Naive B cell (primary cell): ENCODE results near the gene TDRKH. TPM values are rescaled to one million over a fixed set of nuclear protein-coding genes. Genes with fewer than 3 reads are reported as not detected.

Experiments
- ATAC-seq, 2 donors: fragments of 150-1000 bp; cut with Tn5 transposase; 2 replicates each; pipeline ENCODE4 v1.10.0; 2021; ENCODE audit warnings: low read depth in 2 of 2, mild to moderate bottlenecking in 2 of 2, moderate library complexity in 2 of 2
- DNase-seq: peaks from one replicate; pipeline ENCODE4 v3.0.0; 2022
- H3K27ac Mint-ChIP-seq, 6 donors: one replicate each; pipeline ENCODE4 v1.8.0; 2020 to 2022; ENCODE audit warnings: mild to moderate bottlenecking in 6 of 6, mixed read lengths in 6 of 6, moderate library complexity in 5 of 6, inconsistent platforms in 2 of 6
- H3K27me3 Mint-ChIP-seq, 3 donors: one replicate each; pipeline ENCODE4 v1.8.0; 2021 to 2022; ENCODE audit warnings: mixed read lengths in 3 of 3, mild to moderate bottlenecking in 1 of 3
- H3K36me3 Mint-ChIP-seq, 2 donors: one replicate each; pipeline ENCODE4 v1.8.0; 2020 to 2022; ENCODE audit warnings: mixed read lengths in 2 of 2, inconsistent platforms in 1 of 2, mild to moderate bottlenecking in 1 of 2
- H3K4me1 Mint-ChIP-seq, 3 donors: one replicate each; pipeline ENCODE4 v1.8.0; 2020 to 2022; ENCODE audit warnings: mixed read lengths in 3 of 3, inconsistent platforms in 1 of 3, mild to moderate bottlenecking in 1 of 3, moderate library complexity in 1 of 3
- H3K4me3 Mint-ChIP-seq, 8 donors: one replicate each; pipeline ENCODE4 v1.8.0; 2020 to 2022; ENCODE audit warnings: mild to moderate bottlenecking in 8 of 8, mixed read lengths in 8 of 8, moderate library complexity in 8 of 8, inconsistent platforms in 2 of 8
- H3K9me3 Mint-ChIP-seq, 7 donors: one replicate each; pipeline ENCODE4 v1.8.0; 2020 to 2022; ENCODE audit warnings: mixed read lengths in 7 of 7, mild to moderate bottlenecking in 5 of 7, inconsistent platforms in 2 of 7, moderate library complexity in 1 of 7
- polyA plus RNA-seq, 6 donors: library from polyadenylated mRNA; unstranded; fragments of 300-500 nt; fragmentation: Illumina TruSeq; gene quantifications; one replicate each; pipeline ENCODE4 v1.2.3, GENCODE V29; 2021; ENCODE audit warnings: low read depth in 6 of 6

Gene TDRKH
- 1 to 10 TPM; 3.9 to 9.2 (median 6.9) TPM for polyA plus RNA-seq

- Mint-ChIP-seq H3K9me3 (no peaks in the 10 kb centered on the region), H3K27me3 (no peaks in the 10 kb centered on the region), H3K4me3 (peak within 1 kb of the TSS; percentile 92 to 99 (median 95)), H3K36me3 (peaks cover 0 to 6% of the 10 kb centered on the region in 2 donors), H3K4me1 (peaks cover 11 to 21% (median 16%) of the 10 kb centered on the region in 3 donors), H3K27ac (peak within 1 kb of the TSS; percentile 71 to 92 (median 85))
- DNase-seq = peak; percentile 99
- ATAC-seq = peak; percentile 92 to 93
Observed at GRCh38 chr1:151790071-151790939, at the start of gene TDRKH. TDRKH (minus strand) TSS chr1:151790500; CDS start chr1:151783022, 7,478 bp downstream.

- Mint-ChIP-seq H3K4me1 (peaks cover 38 to 59% (median 39%) of the 10 kb centered on the region in 3 donors), H3K36me3 (no peaks in the 10 kb centered on the region), H3K9me3 (peaks cover 0 to 4% (median 0%) of the 10 kb centered on the region in 7 donors), H3K4me3 (peak within 1 kb of the TSS; percentile 75 to 91 (median 84)), H3K27ac (peak within 1 kb of the TSS in 5 of 6 donors; percentile 72 to 86 (median 76)), H3K27me3 (peaks cover 8 to 16% (median 15%) of the 10 kb centered on the region in 3 donors)
- peak; percentile 63 for ATAC-seq
- DNase-seq = peak; percentile 42
Observed at GRCh38 chr1:151839457-151840403, 49.4 kb upstream of the TDRKH start, which contains the start of gene C2CD4D. C2CD4D (minus strand) TSS chr1:151839820; CDS start chr1:151838989, 831 bp downstream.

GRCh38 chr1:151839082-151839412 lies 48.7 kb upstream of the TDRKH start:
- Mint-ChIP-seq H3K36me3 (no peaks in the 10 kb centered on the region), H3K27me3 (peaks cover 8 to 16% (median 15%) of the 10 kb centered on the region in 3 donors), H3K27ac (peak overlapping the region in 3 of 6 donors; percentile 52 to 86 (median 67)), H3K4me1 (peaks cover 31 to 52% (median 33%) of the 10 kb centered on the region in 3 donors), H3K9me3 (peaks cover 0 to 4% (median 0%) of the 10 kb centered on the region in 7 donors), H3K4me3 (peak overlapping the region; percentile 75 to 91 (median 84))
- no peak for ATAC-seq
- DNase-seq = no peak

GRCh38 chr1:151838222-151839081 lies 48.2 kb upstream of the TDRKH start:
- peaks cover 0 to 4% (median 0%) of the 10 kb centered on the region in 7 donors for H3K9me3 Mint-ChIP-seq
- H3K4me3 Mint-ChIP-seq = peak overlapping the region; percentile 75 to 91 (median 84)
- H3K36me3 Mint-ChIP-seq = no peaks in the 10 kb centered on the region
- ATAC-seq (peak; percentile 44 to 50), DNase-seq (peak; percentile 58)
- H3K4me1 Mint-ChIP-seq = peaks cover 29 to 47% (median 33%) of the 10 kb centered on the region in 3 donors
- peaks cover 12 to 18% (median 16%) of the 10 kb centered on the region in 3 donors for H3K27me3 Mint-ChIP-seq
- H3K27ac Mint-ChIP-seq = peak overlapping the region in 3 of 6 donors; percentile 52 to 86 (median 67)

- Mint-ChIP-seq H3K27me3 (peaks cover 12 to 23% (median 16%) of the 10 kb centered on the region in 3 donors), H3K4me1 (peaks cover 24 to 41% (median 33%) of the 10 kb centered on the region in 3 donors), H3K27ac (peak overlapping the region in 3 of 6 donors; percentile 32 to 93 (median 72)), H3K9me3 (no peaks in the 10 kb centered on the region), H3K4me3 (peak overlapping the region; percentile 75 to 92 (median 84)), H3K36me3 (no peaks in the 10 kb centered on the region)
- ATAC-seq (no peak), DNase-seq (no peak)
Observed at GRCh38 chr1:151837884-151838221, 47.6 kb upstream of the TDRKH start.

GRCh38 chr1:151837197-151837596 lies 46.9 kb upstream of the TDRKH start:
- Mint-ChIP-seq H3K27ac (peak overlapping the region in 4 of 6 donors; percentile 32 to 93 (median 78)), H3K36me3 (no peaks in the 10 kb centered on the region), H3K4me1 (peaks cover 24 to 38% (median 33%) of the 10 kb centered on the region in 3 donors), H3K4me3 (peak overlapping the region; percentile 75 to 92 (median 84)), H3K27me3 (peaks cover 12 to 23% (median 16%) of the 10 kb centered on the region in 3 donors), H3K9me3 (no peaks in the 10 kb centered on the region)
- DNase-seq = no peak
- ATAC-seq = no peak

GRCh38 chr1:151835596-151835995 lies 45.3 kb upstream of the TDRKH start:
- no peak overlapping the region for H3K4me3 Mint-ChIP-seq
- H3K4me1 Mint-ChIP-seq = peaks cover 30 to 37% (median 33%) of the 10 kb centered on the region in 3 donors
- ATAC-seq (no peak), DNase-seq (no peak)
- H3K27ac Mint-ChIP-seq = no peak overlapping the region
- no peaks in the 10 kb centered on the region for H3K9me3 Mint-ChIP-seq
- H3K36me3 Mint-ChIP-seq = no peaks in the 10 kb centered on the region
- H3K27me3 Mint-ChIP-seq = peaks cover 12 to 31% (median 16%) of the 10 kb centered on the region in 3 donors

GRCh38 chr1:151834239-151834638 lies 43.9 kb upstream of the TDRKH start:
- DNase-seq = no peak
- Mint-ChIP-seq H3K36me3 (no peaks in the 10 kb centered on the region), H3K4me3 (no peak overlapping the region), H3K9me3 (no peaks in the 10 kb centered on the region), H3K4me1 (peaks cover 27 to 33% (median 30%) of the 10 kb centered on the region in 3 donors), H3K27ac (no peak overlapping the region), H3K27me3 (peaks cover 12 to 35% (median 20%) of the 10 kb centered on the region in 3 donors)
- no peak for ATAC-seq

- Mint-ChIP-seq H3K4me3 (no peak overlapping the region), H3K36me3 (no peaks in the 10 kb centered on the region), H3K27ac (peak overlapping the region in 2 of 6 donors; percentile 67 to 85), H3K9me3 (no peaks in the 10 kb centered on the region), H3K27me3 (peaks cover 12 to 40% (median 25%) of the 10 kb centered on the region in 3 donors), H3K4me1 (peaks cover 30 to 37% (median 31%) of the 10 kb centered on the region in 3 donors)
- DNase-seq (no peak), ATAC-seq (no peak)
Observed at GRCh38 chr1:151833172-151833900, 43.0 kb upstream of the TDRKH start.

- H3K9me3 Mint-ChIP-seq = no peaks in the 10 kb centered on the region
- no peaks in the 10 kb centered on the region for H3K36me3 Mint-ChIP-seq
- H3K27ac Mint-ChIP-seq = peak overlapping the region in 2 of 6 donors; percentile 9 to 27
- peaks cover 28 to 39% (median 30%) of the 10 kb centered on the region in 3 donors for H3K4me1 Mint-ChIP-seq
- ATAC-seq (no peak), DNase-seq (no peak)
- H3K4me3 Mint-ChIP-seq = no peak overlapping the region
- peaks cover 9 to 44% (median 27%) of the 10 kb centered on the region in 3 donors for H3K27me3 Mint-ChIP-seq
Observed at GRCh38 chr1:151832318-151832980, 42.1 kb upstream of the TDRKH start.

GRCh38 chr1:151831605-151832004 lies 41.3 kb upstream of the TDRKH start, which contains the start of gene RORC:
RORC (minus strand) TSS chr1:151831802; CDS start chr1:151831764, 38 bp downstream.
- Mint-ChIP-seq H3K27me3 (peaks cover 8 to 39% (median 23%) of the 10 kb centered on the region in 3 donors), H3K36me3 (no peaks in the 10 kb centered on the region), H3K27ac (peak within 1 kb of the TSS in 3 of 6 donors; percentile 9 to 27 (median 26)), H3K4me1 (peaks cover 22 to 30% (median 23%) of the 10 kb centered on the region in 3 donors), H3K9me3 (no peaks in the 10 kb centered on the region), H3K4me3 (no peak within 1 kb of the TSS)
- DNase-seq (no peak), ATAC-seq (no peak)
